Ectodermal cell (in vitro differentiated cells): ENCODE data around the gene FZD7.
A peak's percentile ranks its signal among the peaks of the same experiment; 100 is the strongest.

ENCODE experiments used
- H3K27ac ChIP-seq: 2 replicates; pipeline ENCODE4 v1.7.0; 2013; ENCODE audit warnings: mild to moderate bottlenecking, low read depth, low read length; ENCODE audit not compliant: insufficient read depth, poor library complexity, severe bottlenecking
- H3K27me3 ChIP-seq: 2 replicates; pipeline ENCODE4 v1.7.0; 2013; ENCODE audit warnings: mild to moderate bottlenecking, low read length; ENCODE audit not compliant: insufficient read depth, control insufficient read depth, poor library complexity, severe bottlenecking
- H3K36me3 ChIP-seq: one replicate; pipeline ENCODE4 v1.7.0; 2013; ENCODE audit warnings: low read length; ENCODE audit not compliant: control insufficient read depth, insufficient read depth
- H3K4me1 ChIP-seq: one replicate; pipeline ENCODE4 v1.7.0; 2013; ENCODE audit warnings: low read length; ENCODE audit not compliant: control insufficient read depth, insufficient read depth
- H3K4me3 ChIP-seq: 2 replicates; pipeline ENCODE4 v1.7.0; 2013; ENCODE audit warnings: low read depth, low read length, control low read depth; ENCODE audit not compliant: insufficient read depth
- H3K9me3 ChIP-seq: 2 replicates; pipeline ENCODE4 v1.7.0; 2013; ENCODE audit warnings: mild to moderate bottlenecking, low read length, moderate library complexity; ENCODE audit not compliant: control insufficient read depth
- WGBS, 2 experiments: methylation state at CpG; one replicate each; pipeline ENCODE4 v1.1.7; 2013; ENCODE audit warnings: missing lambda C conversion rate in 2 of 2; 5-methylcytosine and 5-hydroxymethylcytosine counted together

The FZD7 gene

DNA sequence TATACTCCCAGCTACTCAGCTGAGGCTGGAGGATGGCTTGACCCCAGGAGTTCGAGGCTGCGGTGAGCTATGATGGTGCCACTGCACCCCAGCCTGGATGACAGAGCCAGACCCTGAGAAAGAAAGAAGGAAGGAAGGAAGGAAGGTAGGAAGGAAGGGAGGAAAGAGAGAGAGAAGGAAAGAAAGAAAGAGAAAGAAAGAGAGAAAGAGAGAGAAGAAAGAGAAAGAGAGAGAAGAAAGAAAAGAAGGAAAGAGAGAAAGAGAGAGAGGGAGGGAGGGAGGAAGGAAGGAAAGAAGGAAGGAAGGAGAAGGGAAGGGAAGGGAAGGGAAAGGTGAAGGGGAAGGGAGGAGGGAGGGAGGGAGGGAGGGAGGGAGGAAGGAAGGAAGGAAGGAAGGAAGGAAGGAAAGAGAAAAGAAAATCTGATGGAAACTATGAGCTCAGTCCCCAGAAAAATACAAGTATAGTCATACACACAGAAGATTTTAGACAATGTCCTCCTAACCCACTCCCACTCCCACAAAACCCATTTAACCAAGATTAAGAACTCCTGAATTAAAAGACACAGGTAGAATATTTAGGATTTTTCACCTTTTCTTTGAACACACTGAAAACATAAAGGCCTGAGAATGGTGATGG, 15.6 kb downstream of the FZD7 start:
- Histone ChIP-seq H3K36me3 (no peaks in the 10 kb centered on the region), H3K27ac (no peak overlapping the region), H3K4me1 (peaks cover 20% of the 10 kb centered on the region), H3K4me3 (no peak overlapping the region), H3K27me3 (no peaks in the 10 kb centered on the region), H3K9me3 (no peaks in the 10 kb centered on the region)
- WGBS, 2 experiments, result 92 to 97% methylated on average over 2 of the region's 2 CpGs

DNA sequence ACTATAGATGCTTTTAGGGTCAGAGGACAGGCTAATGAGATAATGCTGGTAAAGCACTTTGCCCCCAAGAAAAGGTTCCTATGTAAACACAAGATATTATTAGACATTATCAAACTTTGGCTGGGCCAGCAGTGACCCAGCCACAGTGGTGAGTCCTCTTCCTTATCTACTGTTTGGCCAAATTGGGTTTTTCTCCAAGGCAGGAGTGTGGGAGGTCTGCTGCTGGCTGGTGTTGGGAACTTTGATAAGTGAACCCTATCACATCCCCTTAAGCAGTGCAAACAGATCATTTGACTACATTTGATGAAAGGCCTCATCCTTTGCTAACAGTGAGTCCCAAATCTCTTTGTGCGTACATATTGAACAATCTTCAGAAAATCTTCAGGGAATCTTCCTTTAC, 16.2 kb downstream of the FZD7 start:
- H3K27ac ChIP-seq, result no peak overlapping the region
- no peaks in the 10 kb centered on the region for H3K27me3 ChIP-seq
- peaks cover 21% of the 10 kb centered on the region for H3K4me1 ChIP-seq
- no peak overlapping the region for H3K4me3 ChIP-seq
- no peaks in the 10 kb centered on the region for H3K36me3 ChIP-seq
- no peaks in the 10 kb centered on the region for H3K9me3 ChIP-seq
- WGBS, 2 experiments, result 85 to 86% methylated on average over 1 of the region's 1 CpG

DNA sequence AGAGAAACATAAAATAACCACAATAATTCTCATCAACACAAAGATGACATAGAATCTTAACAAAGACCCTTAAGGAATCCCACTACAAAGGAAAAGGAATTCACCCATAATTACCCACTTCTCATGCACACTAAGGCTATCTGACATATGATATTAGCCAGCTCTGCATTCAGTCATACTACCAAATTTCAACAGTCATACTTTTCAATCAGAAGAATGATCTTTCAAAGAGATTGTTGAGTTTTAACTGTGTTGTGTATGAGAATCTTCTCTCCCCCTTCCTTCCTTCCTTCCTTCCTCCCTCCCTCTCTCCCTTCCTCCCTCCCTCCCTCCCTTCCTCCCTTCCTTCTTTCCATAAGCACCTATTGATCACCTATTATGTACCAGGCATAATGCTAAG, 17.0 kb downstream of the FZD7 start:
- Histone ChIP-seq H3K36me3 (no peaks in the 10 kb centered on the region), H3K4me3 (no peak overlapping the region), H3K27me3 (no peaks in the 10 kb centered on the region), H3K27ac (no peak overlapping the region), H3K9me3 (no peaks in the 10 kb centered on the region), H3K4me1 (peaks cover 21% of the 10 kb centered on the region)

DNA sequence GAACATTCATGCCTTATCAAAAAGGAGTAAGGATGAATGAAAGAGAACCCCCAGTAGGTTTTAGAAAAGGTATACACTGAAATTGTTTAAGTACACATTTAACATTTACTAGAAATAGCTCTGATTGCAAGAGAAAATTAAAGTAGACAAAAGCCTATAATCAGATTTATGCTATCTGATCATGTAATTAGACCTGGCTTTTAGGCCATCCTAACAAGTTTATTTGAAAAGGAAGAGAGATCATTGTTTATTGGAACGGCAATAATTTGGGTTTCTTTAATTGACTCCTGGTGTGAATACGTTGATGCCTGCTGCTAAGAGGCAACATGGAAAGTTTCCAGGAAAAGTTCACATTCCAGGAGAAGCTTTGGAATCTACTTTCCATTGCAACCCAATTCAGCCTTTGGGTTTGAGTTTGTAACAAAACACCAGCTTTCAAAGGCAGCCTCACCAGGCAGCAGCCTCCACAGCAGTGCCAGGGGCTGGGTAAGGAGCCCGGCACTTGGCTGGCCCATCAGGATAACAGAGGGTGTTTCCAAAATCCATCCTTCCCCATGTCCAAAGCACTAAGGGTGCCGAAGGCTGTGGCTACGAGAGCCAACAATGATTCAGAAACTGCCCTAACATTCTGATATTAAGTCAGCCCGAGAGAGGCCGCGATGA, 18.0 kb downstream of the FZD7 start:
- Histone ChIP-seq H3K27ac (no peak overlapping the region), H3K36me3 (no peaks in the 10 kb centered on the region), H3K9me3 (no peaks in the 10 kb centered on the region), H3K4me1 (peaks cover 21% of the 10 kb centered on the region), H3K4me3 (no peak overlapping the region), H3K27me3 (no peaks in the 10 kb centered on the region)
- 49% methylated on average over 8 of the region's 8 CpGs for WGBS, 2 experiments

DNA sequence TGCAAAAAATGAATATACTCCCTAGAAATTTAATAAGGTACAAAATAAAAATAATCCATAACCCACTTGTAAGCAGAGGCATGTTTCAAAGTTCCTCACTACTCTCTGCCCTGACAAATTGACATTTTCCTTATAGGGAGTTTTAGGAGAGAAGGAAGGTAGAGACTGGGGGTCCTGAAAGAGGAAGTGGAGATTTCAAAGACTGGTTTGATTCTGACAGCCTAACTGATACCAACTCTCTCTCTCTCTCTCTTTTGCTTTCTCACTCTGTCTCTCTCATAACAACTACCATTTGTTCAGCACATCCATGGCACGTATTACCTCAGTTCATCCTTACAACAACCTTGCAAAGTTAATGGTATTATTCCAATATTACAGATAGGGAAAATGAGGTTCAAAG, 18.6 kb downstream of the FZD7 start:
- peaks cover 21% of the 10 kb centered on the region for H3K4me1 ChIP-seq
- H3K9me3 ChIP-seq, result no peaks in the 10 kb centered on the region
- H3K27me3 ChIP-seq, result no peaks in the 10 kb centered on the region
- no peaks in the 10 kb centered on the region for H3K36me3 ChIP-seq
- H3K27ac ChIP-seq, result no peak overlapping the region
- WGBS, 2 experiments, result 91 to 100% methylated on average over 1 of the region's 1 CpG
- no peak overlapping the region for H3K4me3 ChIP-seq

DNA sequence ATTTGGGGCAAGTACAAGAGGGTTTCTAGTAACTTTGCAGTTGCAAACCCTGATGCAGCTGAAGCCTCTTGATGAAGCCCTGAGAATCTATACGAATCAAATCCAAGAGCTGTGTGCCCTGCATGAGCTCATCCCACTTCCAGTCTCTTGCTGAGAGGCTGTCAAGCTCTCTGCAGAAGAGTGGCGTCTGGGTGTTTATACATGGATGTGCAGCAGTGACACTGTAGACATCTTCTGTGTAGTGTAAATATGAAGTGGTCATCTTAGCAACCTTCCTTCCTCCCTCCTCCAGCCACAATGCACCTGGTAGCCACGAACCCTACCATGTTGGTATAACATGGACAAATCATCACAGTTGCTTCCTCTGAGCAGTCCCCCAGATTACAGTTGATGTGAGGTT, 21.0 kb downstream of the FZD7 start:
- H3K4me3 ChIP-seq, result no peak overlapping the region
- H3K27ac ChIP-seq, result no peak overlapping the region
- H3K36me3 ChIP-seq, result no peaks in the 10 kb centered on the region
- peaks cover 18% of the 10 kb centered on the region for H3K4me1 ChIP-seq
- no peaks in the 10 kb centered on the region for H3K27me3 ChIP-seq
- 69 to 74% methylated on average over 3 of the region's 3 CpGs for WGBS, 2 experiments
- H3K9me3 ChIP-seq, result no peaks in the 10 kb centered on the region

DNA sequence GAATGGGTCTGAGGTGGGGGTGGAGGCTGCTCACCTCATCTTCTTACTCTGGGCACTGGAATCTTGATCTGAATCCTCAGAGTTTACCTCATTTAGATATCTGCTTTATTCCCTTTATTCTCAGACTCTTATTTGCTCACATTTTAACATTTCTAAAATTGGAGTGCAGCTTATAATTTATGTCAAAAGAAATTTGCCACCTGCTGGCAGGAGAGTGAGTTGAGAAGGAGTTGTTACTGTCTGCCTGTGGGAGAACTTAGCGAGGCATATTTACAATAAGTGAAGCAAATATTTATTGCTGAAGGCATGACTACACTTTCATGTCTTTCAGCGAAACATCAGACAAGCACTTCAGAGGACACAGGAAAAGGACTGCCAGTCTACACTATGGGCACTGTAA, 23.0 kb downstream of the FZD7 start:
- Histone ChIP-seq H3K4me1 (peaks cover 15% of the 10 kb centered on the region), H3K4me3 (no peak overlapping the region), H3K9me3 (no peaks in the 10 kb centered on the region), H3K27ac (no peak overlapping the region), H3K36me3 (no peaks in the 10 kb centered on the region), H3K27me3 (no peaks in the 10 kb centered on the region)
- 98 to 100% methylated on average over 2 of the region's 2 CpGs for WGBS, 2 experiments

DNA sequence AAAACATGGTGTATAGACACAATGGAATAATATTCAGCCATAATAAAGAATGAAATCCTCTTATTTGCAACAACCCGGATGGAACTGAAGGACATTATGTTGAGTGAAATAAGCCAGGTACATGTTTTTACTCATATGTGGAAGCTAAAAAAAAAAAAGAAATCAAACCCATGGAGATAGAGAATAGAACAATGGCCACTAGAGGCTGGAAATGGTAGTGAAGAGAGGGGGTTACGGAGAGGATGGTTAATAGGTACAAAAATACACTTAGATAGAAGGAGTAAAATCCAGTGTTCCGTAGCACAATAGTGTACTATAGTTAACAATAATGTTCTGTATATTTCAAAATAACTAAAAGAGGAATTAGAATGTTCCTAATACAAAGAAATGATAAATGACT, 26.6 kb downstream of the FZD7 start:
- no peaks in the 10 kb centered on the region for H3K27me3 ChIP-seq
- no peak overlapping the region for H3K27ac ChIP-seq
- WGBS, 2 experiments, result 82 to 94% methylated on average over 2 to 3 of the region's 3 CpGs
- H3K36me3 ChIP-seq, result no peaks in the 10 kb centered on the region
- H3K9me3 ChIP-seq, result no peaks in the 10 kb centered on the region
- H3K4me3 ChIP-seq, result no peak overlapping the region
- peaks cover 21% of the 10 kb centered on the region for H3K4me1 ChIP-seq

DNA sequence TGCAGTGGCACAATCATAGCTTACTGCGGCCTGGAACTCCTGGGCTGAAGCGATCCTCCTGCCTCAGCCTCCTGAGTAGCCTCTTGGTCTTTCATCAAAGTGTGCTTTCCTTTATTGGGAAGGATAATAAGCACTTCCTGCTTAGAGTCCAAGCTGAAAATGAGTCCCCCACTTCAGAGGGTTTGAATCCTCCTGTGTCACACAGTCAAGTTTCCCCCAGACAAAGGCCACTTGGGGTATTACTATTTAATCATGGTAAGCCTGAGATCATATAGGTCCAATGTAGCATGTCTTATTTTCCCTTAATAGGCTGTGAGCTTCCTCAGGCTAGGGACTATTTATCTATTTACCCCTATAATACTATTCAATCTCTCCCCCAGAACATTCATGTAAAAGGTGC, 28.0 kb downstream of the FZD7 start:
- no peak overlapping the region for H3K4me3 ChIP-seq
- H3K27ac ChIP-seq, result no peak overlapping the region
- no peaks in the 10 kb centered on the region for H3K9me3 ChIP-seq
- H3K4me1 ChIP-seq, result peaks cover 22% of the 10 kb centered on the region
- H3K27me3 ChIP-seq, result no peaks in the 10 kb centered on the region
- no peaks in the 10 kb centered on the region for H3K36me3 ChIP-seq
- whole genome bisulfite sequencing, 2 experiments, result 90 to 98% methylated on average over 2 of the region's 2 CpGs

DNA sequence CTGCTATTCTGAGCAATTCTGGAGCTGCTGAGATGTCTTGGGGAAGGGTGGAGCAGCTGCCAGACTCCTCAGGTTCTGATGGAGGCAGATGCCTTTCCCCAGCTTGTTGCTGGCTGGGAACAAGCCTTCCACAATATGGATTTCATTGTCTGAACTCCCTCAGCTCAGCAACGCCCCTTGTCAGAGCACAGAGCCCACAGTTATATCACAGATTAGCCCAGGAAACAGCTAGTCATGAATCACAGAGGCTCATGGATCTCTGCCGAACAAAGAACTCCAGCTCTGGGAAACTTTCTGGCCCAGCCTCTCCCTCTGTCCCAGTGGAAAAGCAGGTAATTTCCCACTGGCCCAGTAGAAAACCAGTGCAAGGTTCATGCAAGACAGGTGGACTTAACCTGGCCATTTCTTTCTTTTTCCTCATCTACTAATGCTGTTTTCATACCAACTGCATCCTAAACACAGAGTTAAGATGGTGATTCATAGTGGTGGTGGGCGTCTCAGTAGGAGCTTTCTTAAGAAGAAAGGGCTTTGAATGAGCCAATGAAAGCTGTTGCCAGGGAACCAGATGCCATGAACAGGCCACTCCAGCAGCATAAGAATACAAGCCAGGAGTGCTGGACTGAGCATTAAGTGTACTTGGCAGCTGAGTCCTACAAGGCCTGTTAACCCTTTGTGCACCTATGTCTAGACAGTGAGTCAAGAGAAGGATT, 30.7 kb downstream of the FZD7 start:
- no peak overlapping the region for H3K4me3 ChIP-seq
- no peaks in the 10 kb centered on the region for H3K36me3 ChIP-seq
- H3K9me3 ChIP-seq, result no peaks in the 10 kb centered on the region
- H3K27ac ChIP-seq, result peak overlapping the region; percentile 98
- peaks cover 25% of the 10 kb centered on the region for H3K4me1 ChIP-seq
- 8 to 19% methylated on average over 3 of the region's 3 CpGs for WGBS, 2 experiments
- no peaks in the 10 kb centered on the region for H3K27me3 ChIP-seq
